Gastrocnemius medialis (tissue), 4 donors: ENCODE results near the gene SYS1.

Experiments used
- POLR2A ChIP-seq, 2 donors: fragments of 450-650 bp; IDR thresholded peaks; one replicate each; pipeline ENCODE4 v1.6.1; 2017; ENCODE audit warnings: antibody characterized with exemption in 2 of 2, mild to moderate bottlenecking in 2 of 2, moderate library complexity in 2 of 2
- TF ChIP-seq, protein P1 (sequence below), 5 experiments: fragments of 450-650 bp in 3 of 5; fragments of 200-600 bp in 2 of 5; sonication (generic) in 2 of 5; IDR thresholded peaks in 4 of 5; conservative IDR thresholded peaks in 1 of 5; 1 replicate in 4 of 5; 2 replicates in 1 of 5; pipeline ENCODE4 v1.5.1; 2016 to 2019; ENCODE audit warnings: antibody characterized with exemption in 5 of 5, mild to moderate bottlenecking in 3 of 5, moderate library complexity in 3 of 5

DNA sequence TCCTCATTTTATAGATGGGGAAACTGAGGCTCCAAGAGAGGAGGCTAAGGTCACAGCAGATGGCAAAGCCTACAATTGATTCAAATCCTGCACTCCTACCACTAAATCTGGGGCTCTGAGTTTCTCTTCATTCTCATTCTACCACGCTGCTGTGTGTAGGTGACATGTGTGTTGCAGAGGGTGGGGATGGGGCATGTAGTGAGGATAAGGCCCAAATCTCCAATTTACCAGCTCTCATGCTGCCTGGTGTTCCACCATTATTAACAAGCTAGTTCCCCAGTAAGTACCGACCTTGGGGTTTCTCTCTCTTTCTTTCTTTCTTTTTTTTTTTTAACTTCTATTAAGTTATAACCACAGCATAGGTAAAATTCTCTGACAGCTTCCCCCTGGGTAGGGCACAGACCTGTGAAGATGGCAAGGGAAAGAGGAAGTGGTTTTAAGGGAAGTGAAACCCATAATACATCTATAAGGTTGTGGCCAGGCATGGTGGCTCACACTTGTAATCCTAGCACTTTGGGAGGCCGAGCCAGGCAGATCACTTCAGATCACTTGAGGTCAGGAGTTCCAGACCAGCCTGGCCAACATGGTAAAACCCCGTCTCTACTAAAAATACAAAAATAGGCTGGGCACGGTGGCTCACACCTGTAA, 41.9 kb upstream of the SYS1 start:
- TF ChIP-seq, protein P1, sequence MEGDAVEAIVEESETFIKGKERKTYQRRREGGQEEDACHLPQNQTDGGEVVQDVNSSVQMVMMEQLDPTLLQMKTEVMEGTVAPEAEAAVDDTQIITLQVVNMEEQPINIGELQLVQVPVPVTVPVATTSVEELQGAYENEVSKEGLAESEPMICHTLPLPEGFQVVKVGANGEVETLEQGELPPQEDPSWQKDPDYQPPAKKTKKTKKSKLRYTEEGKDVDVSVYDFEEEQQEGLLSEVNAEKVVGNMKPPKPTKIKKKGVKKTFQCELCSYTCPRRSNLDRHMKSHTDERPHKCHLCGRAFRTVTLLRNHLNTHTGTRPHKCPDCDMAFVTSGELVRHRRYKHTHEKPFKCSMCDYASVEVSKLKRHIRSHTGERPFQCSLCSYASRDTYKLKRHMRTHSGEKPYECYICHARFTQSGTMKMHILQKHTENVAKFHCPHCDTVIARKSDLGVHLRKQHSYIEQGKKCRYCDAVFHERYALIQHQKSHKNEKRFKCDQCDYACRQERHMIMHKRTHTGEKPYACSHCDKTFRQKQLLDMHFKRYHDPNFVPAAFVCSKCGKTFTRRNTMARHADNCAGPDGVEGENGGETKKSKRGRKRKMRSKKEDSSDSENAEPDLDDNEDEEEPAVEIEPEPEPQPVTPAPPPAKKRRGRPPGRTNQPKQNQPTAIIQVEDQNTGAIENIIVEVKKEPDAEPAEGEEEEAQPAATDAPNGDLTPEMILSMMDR (IDR thresholded peaks at IDR 0.05 in 4 of 5, conservative IDR thresholded peaks at IDR 0.05 in 1 of 5), result no peak
- TF ChIP-seq POLR2A (IDR thresholded peaks at IDR 0.05), result no peak
